ENCODE data around the gene IQGAP2.

Gene IQGAP2

DNA sequence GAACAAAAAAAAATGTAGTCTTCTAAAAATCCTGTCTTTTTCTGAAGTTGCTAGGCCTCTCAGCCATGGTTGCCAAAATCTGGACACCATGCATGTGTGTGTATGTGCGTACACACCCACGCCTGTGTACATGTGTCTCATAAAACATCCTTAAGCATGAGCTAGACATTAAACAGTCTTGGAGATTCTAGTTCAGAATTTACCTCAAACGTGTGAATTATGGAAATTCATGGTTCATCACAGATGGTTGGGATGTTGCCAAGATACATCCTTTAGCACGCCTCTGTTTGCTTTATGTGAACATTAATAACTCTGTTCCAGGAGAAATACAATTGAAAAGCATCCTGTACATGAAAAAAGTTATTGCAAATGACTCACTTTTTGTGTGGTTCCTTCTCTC is 167.1 kb downstream of the IQGAP2 start:
- no peak for DNase-seq (ENCODE audit: low read depth)
- TF ChIP-seq, protein P1, sequence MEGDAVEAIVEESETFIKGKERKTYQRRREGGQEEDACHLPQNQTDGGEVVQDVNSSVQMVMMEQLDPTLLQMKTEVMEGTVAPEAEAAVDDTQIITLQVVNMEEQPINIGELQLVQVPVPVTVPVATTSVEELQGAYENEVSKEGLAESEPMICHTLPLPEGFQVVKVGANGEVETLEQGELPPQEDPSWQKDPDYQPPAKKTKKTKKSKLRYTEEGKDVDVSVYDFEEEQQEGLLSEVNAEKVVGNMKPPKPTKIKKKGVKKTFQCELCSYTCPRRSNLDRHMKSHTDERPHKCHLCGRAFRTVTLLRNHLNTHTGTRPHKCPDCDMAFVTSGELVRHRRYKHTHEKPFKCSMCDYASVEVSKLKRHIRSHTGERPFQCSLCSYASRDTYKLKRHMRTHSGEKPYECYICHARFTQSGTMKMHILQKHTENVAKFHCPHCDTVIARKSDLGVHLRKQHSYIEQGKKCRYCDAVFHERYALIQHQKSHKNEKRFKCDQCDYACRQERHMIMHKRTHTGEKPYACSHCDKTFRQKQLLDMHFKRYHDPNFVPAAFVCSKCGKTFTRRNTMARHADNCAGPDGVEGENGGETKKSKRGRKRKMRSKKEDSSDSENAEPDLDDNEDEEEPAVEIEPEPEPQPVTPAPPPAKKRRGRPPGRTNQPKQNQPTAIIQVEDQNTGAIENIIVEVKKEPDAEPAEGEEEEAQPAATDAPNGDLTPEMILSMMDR (conservative IDR thresholded peaks at IDR 0.05; ENCODE audit: low read length), result no peak
- H3K4me3 ChIP-seq (ENCODE audit: low read length), result no peak overlapping the region

DNA sequence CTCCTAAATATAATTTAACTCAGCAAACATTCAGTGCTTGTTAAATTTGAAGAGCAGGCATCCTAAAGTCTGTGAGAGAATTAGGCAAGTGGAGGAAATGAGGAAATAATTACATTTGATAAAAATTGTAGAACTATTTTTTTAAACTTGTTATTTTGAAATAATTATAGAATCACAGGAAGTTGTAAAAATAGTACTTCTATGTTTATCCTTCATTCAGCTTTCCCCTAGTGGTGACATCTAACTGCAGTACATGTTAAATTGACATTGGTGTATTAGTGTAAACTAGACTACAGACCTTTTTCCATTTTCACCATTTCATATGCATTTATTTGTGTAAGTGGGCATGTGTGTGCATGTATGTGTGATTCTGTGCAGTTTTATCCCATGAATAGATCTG is 168.5 kb downstream of the IQGAP2 start:
- no peak overlapping the region for H3K4me3 ChIP-seq (ENCODE audit: low read length)
- no peak for DNase-seq (ENCODE audit: low read depth)
- TF ChIP-seq, protein P1 (conservative IDR thresholded peaks at IDR 0.05; ENCODE audit: low read length), result no peak

DNA sequence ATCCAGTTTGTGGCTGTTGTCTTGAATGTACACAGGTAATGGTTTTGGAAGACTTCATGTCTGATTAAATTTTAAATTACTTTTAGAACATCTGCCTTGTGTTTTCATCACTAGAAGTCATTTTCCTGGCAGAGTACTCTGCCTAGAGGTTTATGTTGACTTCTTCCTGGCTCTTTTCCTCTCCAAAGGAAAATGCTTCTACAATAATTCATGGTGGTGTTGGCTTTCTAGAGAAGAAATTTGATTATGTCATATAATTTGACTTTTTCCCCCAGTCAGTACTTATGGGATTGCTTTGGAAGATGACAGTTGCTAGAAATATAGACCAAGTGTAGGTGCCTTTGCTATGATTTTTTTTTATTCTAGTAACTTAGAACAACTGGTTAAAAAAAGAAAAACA is 173.4 kb downstream of the IQGAP2 start:
- no peak overlapping the region for H3K4me3 ChIP-seq (ENCODE audit: low read length)
- TF ChIP-seq, protein P1 (conservative IDR thresholded peaks at IDR 0.05; ENCODE audit: low read length), result no peak
- DNase-seq (ENCODE audit: low read depth), result no peak

DNA sequence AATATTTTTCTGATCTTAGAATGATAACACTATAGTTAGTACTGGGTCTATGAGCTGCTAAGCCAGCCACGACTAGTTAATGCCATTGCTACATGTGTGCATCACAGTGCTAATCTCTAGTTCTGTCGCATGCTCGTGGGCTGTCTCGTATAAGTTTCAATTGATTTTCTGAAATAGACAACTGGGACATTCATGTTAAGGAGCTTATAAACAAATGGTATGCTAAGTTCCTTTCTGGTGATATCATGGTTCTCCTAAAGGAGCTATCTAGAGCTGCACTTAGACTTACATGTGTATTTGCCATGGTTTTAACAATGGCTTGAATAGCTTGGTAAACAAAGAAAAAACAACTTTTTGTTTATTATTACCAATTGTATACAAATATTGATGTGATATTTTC is 173.9 kb downstream of the IQGAP2 start:
- no peak for DNase-seq (ENCODE audit: low read depth)
- H3K4me3 ChIP-seq (ENCODE audit: low read length), result no peak overlapping the region
- TF ChIP-seq, protein P1 (conservative IDR thresholded peaks at IDR 0.05; ENCODE audit: low read length), result no peak

DNA sequence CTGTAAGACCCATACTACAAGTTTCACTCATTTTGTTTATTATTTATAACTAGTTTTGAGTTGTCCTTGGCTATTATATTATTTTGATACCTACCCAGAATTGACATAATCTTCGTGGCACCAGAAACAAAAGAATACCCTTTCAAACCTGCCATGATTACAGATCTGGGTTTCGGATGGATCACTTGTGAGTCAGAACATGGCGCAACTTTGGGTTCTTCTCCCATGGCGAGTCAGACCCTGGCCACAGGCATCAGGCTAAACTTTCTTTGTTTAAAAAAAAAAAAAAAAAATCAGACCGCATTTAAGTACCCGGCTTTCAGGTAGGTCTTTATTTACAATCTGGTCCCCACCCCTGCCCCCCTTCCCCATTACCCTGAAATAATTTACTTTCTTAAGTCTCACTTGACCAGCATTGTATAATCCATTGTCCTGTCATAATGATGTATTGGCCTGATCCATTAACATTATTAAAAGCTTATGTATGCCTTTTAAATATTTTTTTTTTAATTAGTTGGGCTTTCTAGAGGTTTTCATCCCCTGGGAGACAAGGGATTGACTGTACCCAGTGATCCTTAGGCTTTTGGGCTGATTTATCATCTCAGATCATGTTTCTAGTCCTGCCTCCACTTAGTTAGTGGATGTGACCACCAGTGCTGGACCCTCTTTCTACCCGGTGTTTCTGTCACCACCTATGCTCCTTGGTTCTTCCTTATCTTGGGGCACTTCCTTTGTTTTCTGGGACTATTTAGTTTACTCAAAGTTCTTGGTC is 176.3 kb downstream of the IQGAP2 start:
- DNase-seq (ENCODE audit: low read depth), result peak; percentile 9
- no peak overlapping the region for H3K4me3 ChIP-seq (ENCODE audit: low read length)
- TF ChIP-seq, protein P1 (conservative IDR thresholded peaks at IDR 0.05; ENCODE audit: low read length), result no peak

DNA sequence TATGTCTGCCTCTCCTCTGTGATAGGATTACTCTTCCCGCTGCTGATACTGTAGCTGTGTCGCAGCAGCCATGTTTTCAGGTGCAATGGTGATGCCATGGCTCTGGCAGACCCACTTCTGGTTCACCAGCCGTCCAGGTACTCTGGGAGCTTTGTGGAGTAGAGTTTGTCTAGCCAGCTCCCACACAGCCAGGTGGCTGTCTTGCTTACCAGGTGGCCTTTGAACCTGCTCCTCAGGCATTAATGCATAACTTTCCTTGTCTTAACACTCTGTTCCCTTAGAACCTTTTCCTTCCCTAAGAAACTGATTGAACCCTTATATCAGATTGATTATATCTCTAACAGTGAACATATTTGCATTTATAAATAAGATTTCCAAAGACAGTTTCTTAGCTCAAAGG is 177.9 kb downstream of the IQGAP2 start:
- TF ChIP-seq, protein P1 (conservative IDR thresholded peaks at IDR 0.05; ENCODE audit: low read length), result no peak
- DNase-seq (ENCODE audit: low read depth), result no peak
- H3K4me3 ChIP-seq (ENCODE audit: low read length), result no peak overlapping the region

Data from AG10803 (cell line).